CD14-positive monocyte (primary cell): Measurements from ENCODE around the gene XKRX. TPM values are rescaled to one million over a fixed set of nuclear protein-coding genes. Genes with fewer than 3 reads are reported as not detected.

Experiments used
- DNase-seq, 3 donors: peaks; one replicate each; pipeline ENCODE4 v3.0.0-alpha.2; 2011 to 2022
- H2AFZ ChIP-seq: 2 replicates; pipeline ENCODE4 v1.6.0; 2012; ENCODE audit warnings: mild to moderate bottlenecking, low read depth, low read length, inconsistent platforms; ENCODE audit not compliant: insufficient read depth, poor library complexity, severe bottlenecking
- H3K27ac ChIP-seq, 2 donors: 1 replicate in 1 of 2; 2 replicates in 1 of 2; pipeline ENCODE4 v1.5.1; 2012 to 2013; ENCODE audit warnings: low read length in 2 of 2, control low read depth in 1 of 2, inconsistent platforms in 1 of 2, low read depth in 1 of 2, mild to moderate bottlenecking in 1 of 2
- H3K27me3 ChIP-seq, 2 donors: one replicate each; pipeline versions ENCODE4 v1.6.0 to v1.6.1; 2011 to 2013; ENCODE audit warnings: low read length in 2 of 2; ENCODE audit not compliant: control insufficient read depth in 2 of 2, insufficient read depth in 2 of 2
- H3K36me3 ChIP-seq, 2 donors: replicated peaks in 1 of 2; 1 replicate in 1 of 2; 2 replicates in 1 of 2; pipeline versions ENCODE4 v1.5.1 to v1.6.1; 2012 to 2013; ENCODE audit warnings: low read length in 2 of 2, control low read depth in 1 of 2, inconsistent platforms in 1 of 2, mild to moderate bottlenecking in 1 of 2; ENCODE audit not compliant: insufficient read depth in 2 of 2, control insufficient read depth in 1 of 2
- H3K4me1 ChIP-seq, 2 donors: 1 replicate in 1 of 2; 2 replicates in 1 of 2; pipeline versions ENCODE4 v1.5.1 to v1.6.1; 2012 to 2013; ENCODE audit warnings: low read length in 2 of 2, control low read depth in 1 of 2, inconsistent platforms in 1 of 2, mild to moderate bottlenecking in 1 of 2, moderate library complexity in 1 of 2; ENCODE audit not compliant: insufficient read depth in 2 of 2, control insufficient read depth in 1 of 2
- H3K4me2 ChIP-seq: replicated peaks from 2 replicates; pipeline ENCODE3; 2012; ENCODE audit warnings: low read length, moderate library complexity, mild to moderate bottlenecking; ENCODE audit not compliant: poor library complexity, severe bottlenecking; ENCODE audit errors: extremely low read depth
- H3K4me3 ChIP-seq, 3 experiments: fragments of 200-600 bp in 1 of 3; sonication (generic) in 1 of 3; replicated peaks in 1 of 3; 1 replicate in 2 of 3; 2 replicates in 1 of 3; pipeline ENCODE4 v1.5.1; 2011 to 2013; ENCODE audit warnings: low read length in 3 of 3, mild to moderate bottlenecking in 3 of 3, control low read depth in 2 of 3, low read depth in 2 of 3, inconsistent platforms in 1 of 3, moderate library complexity in 1 of 3
- H3K79me2 ChIP-seq: 2 replicates; pipeline ENCODE4 v1.6.0; 2012; ENCODE audit warnings: mild to moderate bottlenecking, control low read depth, inconsistent platforms, low read length, moderate library complexity; ENCODE audit not compliant: insufficient read depth
- H3K9ac ChIP-seq: 2 replicates; pipeline ENCODE4 v1.6.0; 2017; ENCODE audit warnings: low read length, mild to moderate bottlenecking; ENCODE audit not compliant: insufficient read depth, poor library complexity, severe bottlenecking
- H3K9me3 ChIP-seq, 2 donors: replicated peaks in 1 of 2; 1 replicate in 1 of 2; 2 replicates in 1 of 2; pipeline versions ENCODE4 v1.5.1 to v1.6.1; 2012 to 2013; ENCODE audit warnings: low read length in 2 of 2, control low read depth in 1 of 2; ENCODE audit not compliant: control insufficient read depth in 1 of 2, insufficient read depth in 1 of 2
- H4K20me1 ChIP-seq: 2 replicates; pipeline ENCODE4 v1.6.0; 2012; ENCODE audit warnings: mild to moderate bottlenecking, low read length, control low read depth, moderate library complexity; ENCODE audit not compliant: insufficient read depth
- H3K27ac Mint-ChIP-seq, 7 donors: one replicate each; pipeline ENCODE4 v1.8.0; 2020; ENCODE audit warnings: mild to moderate bottlenecking in 7 of 7, mixed read lengths in 7 of 7, moderate library complexity in 6 of 7, inconsistent platforms in 2 of 7
- H3K27me3 Mint-ChIP-seq, 3 donors: one replicate each; pipeline ENCODE4 v1.8.0; 2021 to 2022; ENCODE audit warnings: low read depth in 3 of 3, mild to moderate bottlenecking in 3 of 3, mixed read lengths in 3 of 3, moderate library complexity in 3 of 3, inconsistent platforms in 1 of 3
- H3K36me3 Mint-ChIP-seq, 2 donors: one replicate each; pipeline ENCODE4 v1.8.0; 2020; ENCODE audit warnings: mixed read lengths in 2 of 2, inconsistent platforms in 1 of 2, mild to moderate bottlenecking in 1 of 2
- H3K4me1 Mint-ChIP-seq: one replicate; pipeline ENCODE4 v1.8.0; 2020; ENCODE audit warnings: mild to moderate bottlenecking, mixed read lengths
- H3K4me3 Mint-ChIP-seq, 2 donors: one replicate each; pipeline ENCODE4 v1.8.0; 2020; ENCODE audit warnings: mild to moderate bottlenecking in 2 of 2, mixed read lengths in 2 of 2, moderate library complexity in 1 of 2
- H3K9me3 Mint-ChIP-seq, 7 donors: one replicate each; pipeline ENCODE4 v1.8.0; 2020 to 2022; ENCODE audit warnings: mixed read lengths in 7 of 7, mild to moderate bottlenecking in 6 of 7, moderate library complexity in 6 of 7, inconsistent platforms in 2 of 7
- WGBS: methylation state at CpG from one replicate; pipeline ENCODE4 v1.1.5; 2013; ENCODE audit warnings: missing lambda C conversion rate; ENCODE audit not compliant: insufficient coverage; 5-methylcytosine and 5-hydroxymethylcytosine counted together
- intact Hi-C, 2 donors: fragments of 100-400 bp; cut with micrococcal nuclease; formaldehyde crosslinking; loops; one replicate each; pipeline versions ENCODE4 v1.15.0 to v1.15.1; 2023
- polyA plus RNA-seq, 3 donors: library from polyadenylated mRNA; depleted of rRNA in 1 of 3; unstranded in 2 of 3; stranded (reverse) in 1 of 3; fragments of 300-500 nt in 2 of 3; fragments of >200 nt in 1 of 3; fragmentation: Illumina TruSeq in 2 of 3; gene quantifications; 1 replicate in 2 of 3; 2 replicates in 1 of 3; pipeline ENCODE4 v1.2.3, GENCODE V29; 2012 to 2021
- TF ChIP-seq, protein P1 (sequence below): fragments of 200-600 bp; IDR thresholded peaks from one replicate; pipeline ENCODE4 v1.8.0; 2022; ENCODE audit warnings: antibody characterized with exemption, mild to moderate bottlenecking

Gene XKRX
- polyA plus RNA-seq, 3 donors = not detected

DNA sequence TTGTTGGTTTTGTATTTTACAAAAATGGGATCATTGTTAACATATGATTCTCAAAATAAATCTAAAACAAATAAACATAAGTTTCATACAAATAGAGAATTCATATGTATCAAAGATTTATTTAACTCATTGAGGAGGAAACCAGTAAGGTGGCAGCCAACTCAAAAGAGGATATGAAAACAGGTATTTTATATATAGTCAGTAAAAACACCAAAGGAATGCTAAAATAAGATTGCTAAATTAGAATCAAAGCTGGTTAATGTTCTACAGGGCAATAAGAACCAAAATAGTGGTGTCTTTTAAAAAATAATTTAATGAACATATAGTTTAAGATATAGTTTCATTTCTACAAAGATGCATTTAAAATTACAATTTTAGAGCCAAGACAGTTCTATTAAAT lies 23.1 kb downstream of the XKRX start:
- Mint-ChIP-seq H3K4me3 (no peak overlapping the region), H3K36me3 (no peaks in the 10 kb centered on the region), H3K27ac (no peak overlapping the region), H3K4me1 (no peaks in the 10 kb centered on the region), H3K27me3 (peaks cover 2 to 7% (median 2%) of the 10 kb centered on the region in 3 donors), H3K9me3 (peaks cover 0 to 7% (median 4%) of the 10 kb centered on the region in 7 donors)
- intact Hi-C loops = no loop called here
- Histone ChIP-seq H3K27ac (no peak overlapping the region), H2AFZ (no peak overlapping the region), H3K9ac (no peak overlapping the region), H3K4me2 (no peak overlapping the region), H3K36me3 (no peaks in the 10 kb centered on the region), H3K4me1 (no peaks in the 10 kb centered on the region), H3K79me2 (no peaks in the 10 kb centered on the region), H3K9me3 (no peaks in the 10 kb centered on the region), H4K20me1 (no peaks in the 10 kb centered on the region), H3K4me3 (no peak overlapping the region), H3K27me3 (no peaks in the 10 kb centered on the region)
- no peak for DNase-seq
- TF ChIP-seq, protein P1, sequence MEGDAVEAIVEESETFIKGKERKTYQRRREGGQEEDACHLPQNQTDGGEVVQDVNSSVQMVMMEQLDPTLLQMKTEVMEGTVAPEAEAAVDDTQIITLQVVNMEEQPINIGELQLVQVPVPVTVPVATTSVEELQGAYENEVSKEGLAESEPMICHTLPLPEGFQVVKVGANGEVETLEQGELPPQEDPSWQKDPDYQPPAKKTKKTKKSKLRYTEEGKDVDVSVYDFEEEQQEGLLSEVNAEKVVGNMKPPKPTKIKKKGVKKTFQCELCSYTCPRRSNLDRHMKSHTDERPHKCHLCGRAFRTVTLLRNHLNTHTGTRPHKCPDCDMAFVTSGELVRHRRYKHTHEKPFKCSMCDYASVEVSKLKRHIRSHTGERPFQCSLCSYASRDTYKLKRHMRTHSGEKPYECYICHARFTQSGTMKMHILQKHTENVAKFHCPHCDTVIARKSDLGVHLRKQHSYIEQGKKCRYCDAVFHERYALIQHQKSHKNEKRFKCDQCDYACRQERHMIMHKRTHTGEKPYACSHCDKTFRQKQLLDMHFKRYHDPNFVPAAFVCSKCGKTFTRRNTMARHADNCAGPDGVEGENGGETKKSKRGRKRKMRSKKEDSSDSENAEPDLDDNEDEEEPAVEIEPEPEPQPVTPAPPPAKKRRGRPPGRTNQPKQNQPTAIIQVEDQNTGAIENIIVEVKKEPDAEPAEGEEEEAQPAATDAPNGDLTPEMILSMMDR = no peak

DNA sequence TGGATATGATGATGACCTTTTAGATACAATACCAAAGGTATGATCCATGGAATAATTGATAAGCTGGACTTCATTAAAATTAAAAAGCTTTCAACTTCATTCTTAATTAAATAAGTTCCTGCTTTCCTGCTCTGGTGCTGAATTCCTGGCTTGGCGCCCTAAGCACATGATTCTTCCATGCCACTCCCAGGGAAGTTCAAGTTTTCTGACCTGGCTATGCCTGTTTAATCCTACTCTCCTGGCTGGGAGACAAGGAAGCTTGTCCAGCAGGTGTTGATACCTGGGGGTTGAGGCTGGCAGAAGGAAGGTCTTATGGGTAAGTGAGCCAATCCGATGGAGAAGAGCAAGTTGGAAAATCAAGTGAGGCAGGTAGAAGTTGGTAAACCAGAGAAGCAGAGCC lies 24.3 kb downstream of the XKRX start:
- 100% methylated on average over 1 of the region's 2 CpGs for WGBS
- Histone ChIP-seq H3K9ac (no peak overlapping the region), H3K4me3 (no peak overlapping the region), H3K27ac (no peak overlapping the region), H3K9me3 (no peaks in the 10 kb centered on the region), H2AFZ (no peak overlapping the region), H3K36me3 (no peaks in the 10 kb centered on the region), H3K4me1 (no peaks in the 10 kb centered on the region), H3K4me2 (no peak overlapping the region), H3K27me3 (no peaks in the 10 kb centered on the region), H3K79me2 (no peaks in the 10 kb centered on the region), H4K20me1 (no peaks in the 10 kb centered on the region)
- Mint-ChIP-seq H3K9me3 (peaks cover 0 to 6% (median 4%) of the 10 kb centered on the region in 7 donors), H3K4me3 (no peak overlapping the region), H3K4me1 (no peaks in the 10 kb centered on the region), H3K36me3 (no peaks in the 10 kb centered on the region), H3K27ac (no peak overlapping the region), H3K27me3 (peaks cover 2 to 7% (median 3%) of the 10 kb centered on the region in 3 donors)
- no peak for DNase-seq
- intact Hi-C loops = no loop called here
- TF ChIP-seq, protein P1 = no peak
